Ishikawa (cell line): ENCODE measurements around the gene OBI1.

Experiments
- CEBPB ChIP-seq: IDR thresholded peaks from 2 replicates; pipeline ENCODE4 v1.6.1; 2012
- CREB1 ChIP-seq: IDR thresholded peaks from 2 replicates; pipeline ENCODE4 v1.6.1; 2012; ENCODE audit warnings: low read depth
- EGR1 ChIP-seq: IDR thresholded peaks from 2 replicates; pipeline ENCODE4 v1.6.1; 2012
- EP300 ChIP-seq: IDR thresholded peaks from 2 replicates; pipeline ENCODE4 v1.6.1; 2012; ENCODE audit warnings: borderline replicate concordance
- FOXM1 ChIP-seq: IDR thresholded peaks from 2 replicates; pipeline ENCODE4 v1.6.1; 2012; ENCODE audit warnings: low read depth, borderline replicate concordance
- MAX ChIP-seq: IDR thresholded peaks from 2 replicates; pipeline ENCODE4 v1.6.1; 2012
- NFIC ChIP-seq: IDR thresholded peaks from 2 replicates; pipeline ENCODE4 v1.6.1; 2012
- RAD21 ChIP-seq: IDR thresholded peaks from 2 replicates; pipeline ENCODE4 v1.6.1; 2012; ENCODE audit warnings: low read depth
- REST ChIP-seq: IDR thresholded peaks from 2 replicates; pipeline ENCODE4 v1.6.1; 2012; ENCODE audit warnings: low read depth, mild to moderate bottlenecking
- TAF1 ChIP-seq: IDR thresholded peaks from 2 replicates; pipeline ENCODE4 v1.6.1; 2012; ENCODE audit warnings: low read depth, mild to moderate bottlenecking
- TCF12 ChIP-seq: IDR thresholded peaks from 2 replicates; pipeline ENCODE4 v1.6.1; 2012; ENCODE audit warnings: low read depth
- TEAD4 ChIP-seq: IDR thresholded peaks from 2 replicates; pipeline ENCODE4 v1.6.1; 2012
- USF1 ChIP-seq: IDR thresholded peaks from 2 replicates; pipeline ENCODE4 v1.6.1; 2012
- YY1 ChIP-seq: IDR thresholded peaks from 2 replicates; pipeline ENCODE4 v1.6.1; 2012; ENCODE audit warnings: low read depth
- ZBTB7A ChIP-seq: IDR thresholded peaks from 2 replicates; pipeline ENCODE4 v1.6.1; 2012; ENCODE audit warnings: low read depth

The OBI1 gene

GRCh38 chr13:78610381-78610883 lies 48.5 kb downstream of the OBI1 start:
- TF ChIP-seq RAD21 (no peak), CEBPB (0 out of 2 replicates have a peak, but pooled peaks have one; percentile 42), NFIC (peak; percentile 11; the same call in 1 of the 2 replicates)

GRCh38 chr13:78609464-78610205 lies 49.3 kb downstream of the OBI1 start:
- no peak for TF ChIP-seq EP300
- TF ChIP-seq USF1 = no peak
- no peak for TF ChIP-seq FOXM1
- no peak for TF ChIP-seq REST
- TF ChIP-seq YY1 = no peak
- TF ChIP-seq EGR1 = no peak
- TF ChIP-seq RAD21 = no peak
- no peak for TF ChIP-seq CEBPB
- TF ChIP-seq TAF1 = no peak
- no peak for TF ChIP-seq TCF12
- no peak for TF ChIP-seq NFIC
- no peak for TF ChIP-seq CREB1
- TF ChIP-seq TEAD4 = no peak
- no peak for TF ChIP-seq ZBTB7A

- TF ChIP-seq YY1 = no peak
- no peak for TF ChIP-seq RAD21
- no peak for TF ChIP-seq TEAD4
- TF ChIP-seq ZBTB7A = 0 out of 2 replicates have a peak, but pooled peaks have one; percentile 35
These were observed 50.1 kb downstream of the OBI1 start for GRCh38 chr13:78608688-78609463.

GRCh38 chr13:78608252-78608687 lies 50.7 kb downstream of the OBI1 start:
- TF ChIP-seq TCF12 (no peak), TAF1 (no peak), RAD21 (no peak), MAX (no peak), ZBTB7A (no peak), CEBPB (no peak)

GRCh38 chr13:78607409-78608251 lies 51.3 kb downstream of the OBI1 start:
- no peak for TF ChIP-seq CEBPB
- TF ChIP-seq MAX = no peak
- TF ChIP-seq TAF1 = no peak
- TF ChIP-seq NFIC = no peak
- TF ChIP-seq FOXM1 = no peak
- TF ChIP-seq USF1 = no peak
- TF ChIP-seq EP300 = no peak
- no peak for TF ChIP-seq REST
- TF ChIP-seq ZBTB7A = no peak
- no peak for TF ChIP-seq RAD21
- no peak for TF ChIP-seq EGR1
- no peak for TF ChIP-seq TCF12
- TF ChIP-seq CREB1 = no peak
- no peak for TF ChIP-seq TEAD4
- TF ChIP-seq YY1 = no peak
